ENCODE results near the gene ST8SIA5. TPM values are rescaled to one million over a fixed set of nuclear protein-coding genes. Genes with fewer than 3 reads are reported as not detected.

The ST8SIA5 gene
- total and polyA plus RNA-seq, 2 of the 13 experiments (the other 11 are each of a cell fraction or from before 2014, with no cell fraction given), result 0.07 to 0.20 TPM

- TF ChIP-seq, protein P1, sequence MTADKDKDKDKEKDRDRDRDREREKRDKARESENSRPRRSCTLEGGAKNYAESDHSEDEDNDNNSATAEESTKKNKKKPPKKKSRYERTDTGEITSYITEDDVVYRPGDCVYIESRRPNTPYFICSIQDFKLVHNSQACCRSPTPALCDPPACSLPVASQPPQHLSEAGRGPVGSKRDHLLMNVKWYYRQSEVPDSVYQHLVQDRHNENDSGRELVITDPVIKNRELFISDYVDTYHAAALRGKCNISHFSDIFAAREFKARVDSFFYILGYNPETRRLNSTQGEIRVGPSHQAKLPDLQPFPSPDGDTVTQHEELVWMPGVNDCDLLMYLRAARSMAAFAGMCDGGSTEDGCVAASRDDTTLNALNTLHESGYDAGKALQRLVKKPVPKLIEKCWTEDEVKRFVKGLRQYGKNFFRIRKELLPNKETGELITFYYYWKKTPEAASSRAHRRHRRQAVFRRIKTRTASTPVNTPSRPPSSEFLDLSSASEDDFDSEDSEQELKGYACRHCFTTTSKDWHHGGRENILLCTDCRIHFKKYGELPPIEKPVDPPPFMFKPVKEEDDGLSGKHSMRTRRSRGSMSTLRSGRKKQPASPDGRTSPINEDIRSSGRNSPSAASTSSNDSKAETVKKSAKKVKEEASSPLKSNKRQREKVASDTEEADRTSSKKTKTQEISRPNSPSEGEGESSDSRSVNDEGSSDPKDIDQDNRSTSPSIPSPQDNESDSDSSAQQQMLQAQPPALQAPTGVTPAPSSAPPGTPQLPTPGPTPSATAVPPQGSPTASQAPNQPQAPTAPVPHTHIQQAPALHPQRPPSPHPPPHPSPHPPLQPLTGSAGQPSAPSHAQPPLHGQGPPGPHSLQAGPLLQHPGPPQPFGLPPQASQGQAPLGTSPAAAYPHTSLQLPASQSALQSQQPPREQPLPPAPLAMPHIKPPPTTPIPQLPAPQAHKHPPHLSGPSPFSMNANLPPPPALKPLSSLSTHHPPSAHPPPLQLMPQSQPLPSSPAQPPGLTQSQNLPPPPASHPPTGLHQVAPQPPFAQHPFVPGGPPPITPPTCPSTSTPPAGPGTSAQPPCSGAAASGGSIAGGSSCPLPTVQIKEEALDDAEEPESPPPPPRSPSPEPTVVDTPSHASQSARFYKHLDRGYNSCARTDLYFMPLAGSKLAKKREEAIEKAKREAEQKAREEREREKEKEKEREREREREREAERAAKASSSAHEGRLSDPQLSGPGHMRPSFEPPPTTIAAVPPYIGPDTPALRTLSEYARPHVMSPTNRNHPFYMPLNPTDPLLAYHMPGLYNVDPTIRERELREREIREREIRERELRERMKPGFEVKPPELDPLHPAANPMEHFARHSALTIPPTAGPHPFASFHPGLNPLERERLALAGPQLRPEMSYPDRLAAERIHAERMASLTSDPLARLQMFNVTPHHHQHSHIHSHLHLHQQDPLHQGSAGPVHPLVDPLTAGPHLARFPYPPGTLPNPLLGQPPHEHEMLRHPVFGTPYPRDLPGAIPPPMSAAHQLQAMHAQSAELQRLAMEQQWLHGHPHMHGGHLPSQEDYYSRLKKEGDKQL (CRISPR knock-in tag; IDR thresholded peaks at IDR 0.05; ENCODE audit: low read depth), result no peak
- TF ChIP-seq ZNF737 (CRISPR knock-in tag; IDR thresholded peaks at IDR 0.05; ENCODE audit: borderline replicate concordance), result no peak
- TF ChIP-seq SALL1 (CRISPR knock-in tag; IDR thresholded peaks at IDR 0.05), result no peak
- TF ChIP-seq ZNF180 (CRISPR knock-in tag; IDR thresholded peaks at IDR 0.05; ENCODE audit: borderline replicate concordance, low read depth), result no peak
- TF ChIP-seq AKAP8 (CRISPR knock-in tag; IDR thresholded peaks at IDR 0.05), result no peak
- TF ChIP-seq HMGXB3 (CRISPR knock-in tag; IDR thresholded peaks at IDR 0.05; ENCODE audit: borderline replicate concordance), result no peak
- TF ChIP-seq HNRNPUL1 (IDR thresholded peaks at IDR 0.05; ENCODE audit: low read depth, low read length), result no peak
- TF ChIP-seq, protein P2, sequence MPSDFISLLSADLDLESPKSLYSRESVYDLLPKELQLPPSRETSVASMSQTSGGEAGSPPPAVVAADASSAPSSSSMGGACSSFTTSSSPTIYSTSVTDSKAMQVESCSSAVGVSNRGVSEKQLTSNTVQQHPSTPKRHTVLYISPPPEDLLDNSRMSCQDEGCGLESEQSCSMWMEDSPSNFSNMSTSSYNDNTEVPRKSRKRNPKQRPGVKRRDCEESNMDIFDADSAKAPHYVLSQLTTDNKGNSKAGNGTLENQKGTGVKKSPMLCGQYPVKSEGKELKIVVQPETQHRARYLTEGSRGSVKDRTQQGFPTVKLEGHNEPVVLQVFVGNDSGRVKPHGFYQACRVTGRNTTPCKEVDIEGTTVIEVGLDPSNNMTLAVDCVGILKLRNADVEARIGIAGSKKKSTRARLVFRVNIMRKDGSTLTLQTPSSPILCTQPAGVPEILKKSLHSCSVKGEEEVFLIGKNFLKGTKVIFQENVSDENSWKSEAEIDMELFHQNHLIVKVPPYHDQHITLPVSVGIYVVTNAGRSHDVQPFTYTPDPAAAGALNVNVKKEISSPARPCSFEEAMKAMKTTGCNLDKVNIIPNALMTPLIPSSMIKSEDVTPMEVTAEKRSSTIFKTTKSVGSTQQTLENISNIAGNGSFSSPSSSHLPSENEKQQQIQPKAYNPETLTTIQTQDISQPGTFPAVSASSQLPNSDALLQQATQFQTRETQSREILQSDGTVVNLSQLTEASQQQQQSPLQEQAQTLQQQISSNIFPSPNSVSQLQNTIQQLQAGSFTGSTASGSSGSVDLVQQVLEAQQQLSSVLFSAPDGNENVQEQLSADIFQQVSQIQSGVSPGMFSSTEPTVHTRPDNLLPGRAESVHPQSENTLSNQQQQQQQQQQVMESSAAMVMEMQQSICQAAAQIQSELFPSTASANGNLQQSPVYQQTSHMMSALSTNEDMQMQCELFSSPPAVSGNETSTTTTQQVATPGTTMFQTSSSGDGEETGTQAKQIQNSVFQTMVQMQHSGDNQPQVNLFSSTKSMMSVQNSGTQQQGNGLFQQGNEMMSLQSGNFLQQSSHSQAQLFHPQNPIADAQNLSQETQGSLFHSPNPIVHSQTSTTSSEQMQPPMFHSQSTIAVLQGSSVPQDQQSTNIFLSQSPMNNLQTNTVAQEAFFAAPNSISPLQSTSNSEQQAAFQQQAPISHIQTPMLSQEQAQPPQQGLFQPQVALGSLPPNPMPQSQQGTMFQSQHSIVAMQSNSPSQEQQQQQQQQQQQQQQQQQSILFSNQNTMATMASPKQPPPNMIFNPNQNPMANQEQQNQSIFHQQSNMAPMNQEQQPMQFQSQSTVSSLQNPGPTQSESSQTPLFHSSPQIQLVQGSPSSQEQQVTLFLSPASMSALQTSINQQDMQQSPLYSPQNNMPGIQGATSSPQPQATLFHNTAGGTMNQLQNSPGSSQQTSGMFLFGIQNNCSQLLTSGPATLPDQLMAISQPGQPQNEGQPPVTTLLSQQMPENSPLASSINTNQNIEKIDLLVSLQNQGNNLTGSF (CRISPR knock-in tag; IDR thresholded peaks at IDR 0.05), result no peak
- no peak for TF ChIP-seq ZNF446 (CRISPR knock-in tag; IDR thresholded peaks at IDR 0.05)
- TF ChIP-seq CERS6 (CRISPR knock-in tag; IDR thresholded peaks at IDR 0.05), result no peak
- no peak for TF ChIP-seq ZNF556 (CRISPR knock-in tag; IDR thresholded peaks at IDR 0.05; ENCODE audit: borderline replicate concordance)
- TF ChIP-seq GZF1 (CRISPR knock-in tag; IDR thresholded peaks at IDR 0.05), result no peak
- TF ChIP-seq ZNF660 (CRISPR knock-in tag; IDR thresholded peaks at IDR 0.05; ENCODE audit: borderline replicate concordance, low read depth), result no peak
Measured at GRCh38 chr18:46668694-46669093, 88.2 kb downstream of the ST8SIA5 start (continued).
